H1 (cell line): ENCODE results near the gene PURA.
A peak's percentile ranks its signal among the peaks of the same experiment; 100 is the strongest.

Source experiments
- ATF3 ChIP-seq: IDR thresholded peaks from 2 replicates; pipeline ENCODE4 v1.6.1; 2011; ENCODE audit warnings: low read depth, mild to moderate bottlenecking, low read length; ENCODE audit not compliant: insufficient read depth
- CTCF ChIP-seq, 3 experiments: IDR thresholded peaks; 1 replicate in 2 of 3; 2 replicates in 1 of 3; pipeline versions ENCODE4 v1.5.1 to v1.6.1; 2011; ENCODE audit warnings: low read length in 3 of 3, mild to moderate bottlenecking in 3 of 3, inconsistent platforms in 2 of 3, low read depth in 1 of 3, moderate library complexity in 1 of 3; ENCODE audit not compliant: insufficient read depth in 1 of 3; ENCODE audit errors: control extremely low read depth in 1 of 3
- GABPA ChIP-seq: IDR thresholded peaks from 2 replicates; pipeline ENCODE4 v1.6.1; 2011; ENCODE audit warnings: mild to moderate bottlenecking, low read length, moderate library complexity, borderline replicate concordance; ENCODE audit not compliant: insufficient read depth
- JUND ChIP-seq: IDR thresholded peaks from 2 replicates; pipeline ENCODE4 v1.6.1; 2011; ENCODE audit warnings: mild to moderate bottlenecking, improper control_type of control experiment, low read length
- KDM4A ChIP-seq: IDR thresholded peaks from one replicate; pipeline ENCODE4 v1.7.1; 2012; ENCODE audit warnings: low read depth, mild to moderate bottlenecking, moderate library complexity, low read length, inconsistent platforms; ENCODE audit not compliant: severe bottlenecking
- POLR2A ChIP-seq, 2 experiments: IDR thresholded peaks; 1 replicate in 1 of 2; 2 replicates in 1 of 2; pipeline ENCODE4 v1.6.1; 2011; ENCODE audit warnings: low read depth in 2 of 2, low read length in 2 of 2, mild to moderate bottlenecking in 2 of 2; ENCODE audit errors: control extremely low read depth in 1 of 2
- POLR2AphosphoS5 ChIP-seq: IDR thresholded peaks from 2 replicates; pipeline ENCODE4 v1.6.1; 2011; ENCODE audit warnings: low read depth, low read length
- RAD21 ChIP-seq, 2 experiments: IDR thresholded peaks in 1 of 2; conservative IDR thresholded peaks in 1 of 2; 2 replicates each; pipeline ENCODE4 v1.6.1; 2011; ENCODE audit warnings: low read depth in 2 of 2, low read length in 2 of 2, improper control_type of control experiment in 1 of 2, inconsistent platforms in 1 of 2, mild to moderate bottlenecking in 1 of 2, moderate library complexity in 1 of 2

- no peak for TF ChIP-seq GABPA
- TF ChIP-seq CTCF (IDR thresholded peaks at IDR 0.05; ENCODE audit: control extremely low read depth in 1 of 3, insufficient read depth in 1 of 3, low read depth in 1 of 3, low read length in 3 of 3), result peak in 1 of 3 experiments; percentile 4; a peak in 1 of 4 replicates
- TF ChIP-seq POLR2A (IDR thresholded peaks at IDR 0.05; ENCODE audit: control extremely low read depth in 1 of 2, low read depth in 2 of 2, low read length in 2 of 2), result no peak
- no peak for TF ChIP-seq KDM4A
- TF ChIP-seq JUND, result no peak
- no peak for TF ChIP-seq RAD21 (IDR thresholded peaks at IDR 0.05 in 1 of 2, conservative IDR thresholded peaks at IDR 0.05 in 1 of 2; ENCODE audit: low read depth in 2 of 2, low read length in 2 of 2)
- no peak for TF ChIP-seq POLR2AphosphoS5
- no peak for TF ChIP-seq ATF3
Measured at GRCh38 chr5:140118302-140118936, 4.5 kb downstream of the PURA start.
